SK-N-SH (cell line): ENCODE measurements around the gene EGFLAM. TPM values are rescaled to one million over a fixed set of nuclear protein-coding genes. Genes with fewer than 3 reads are reported as not detected.

Experiments
- CTCF ChIA-PET: fragments of 300-600, 350-600 bp; formaldehyde crosslinking; extraction: SDS; loops from one replicate; lab custom pipeline; 2021; lab: Yijun Ruan, JAX
- POLR2A ChIA-PET: fragments of 350-600 bp; sonication (Branson Sonifier 250); formaldehyde crosslinking; extraction: SDS; loops from one replicate; lab custom pipeline; 2020; ENCODE audit warnings: antibody characterized with exemption, inconsistent platforms; lab: Yijun Ruan, JAX
- DNase-seq: peaks from one replicate; pipeline ENCODE4 v3.0.0; 2012
- H2AFZ ChIP-seq: fragments of 200-600 bp; sonication (generic); 2 replicates; pipeline ENCODE4 v1.8.1; 2016; ENCODE audit warnings: antibody characterized with exemption, mild to moderate bottlenecking, low read depth
- H3F3A ChIP-seq: fragments of 200-600 bp; sonication (generic); replicated peaks from 2 replicates; pipeline ENCODE3; 2016; ENCODE audit warnings: antibody characterized with exemption, mild to moderate bottlenecking; ENCODE audit not compliant: insufficient read depth
- H3K27ac ChIP-seq, 2 experiments: fragments of 200-500 bp in 1 of 2; fragments of 200-600 bp in 1 of 2; sonication (Bioruptor generic) in 1 of 2; sonication (generic), shearing (Covaris generic) in 1 of 2; 2 replicates each; pipeline versions ENCODE4 v1.5.1 to v1.6.1; 2014 to 2016; ENCODE audit warnings: low read depth in 2 of 2, inconsistent platforms in 1 of 2, low read length in 1 of 2, mild to moderate bottlenecking in 1 of 2, mixed read lengths in 1 of 2
- H3K27me3 ChIP-seq: fragments of 200-600 bp; sonication (generic), shearing (Covaris generic); 2 replicates; pipeline ENCODE4 v1.6.1; 2016; ENCODE audit warnings: mixed run types; ENCODE audit not compliant: insufficient read depth
- H3K36me3 ChIP-seq, 2 experiments: fragments of 200-500 bp in 1 of 2; fragments of 200-600 bp in 1 of 2; sonication (Bioruptor generic) in 1 of 2; sonication (generic) in 1 of 2; replicated peaks in 1 of 2; 2 replicates each; pipeline versions ENCODE3 to v1.5.1; 2014 to 2016; ENCODE audit warnings: low read length in 1 of 2, mild to moderate bottlenecking in 1 of 2; ENCODE audit not compliant: insufficient read depth in 2 of 2, control insufficient read depth in 1 of 2
- H3K4me1 ChIP-seq, 2 experiments: fragments of 200-500 bp in 1 of 2; fragments of 200-600 bp in 1 of 2; sonication (Bioruptor generic) in 1 of 2; sonication (generic), shearing (Covaris generic) in 1 of 2; 2 replicates each; pipeline versions ENCODE4 v1.5.1 to v1.6.1; 2014 to 2016; ENCODE audit warnings: low read depth in 1 of 2, low read length in 1 of 2, mixed run types in 1 of 2; ENCODE audit not compliant: insufficient read depth in 2 of 2, control insufficient read depth in 1 of 2
- H3K4me2 ChIP-seq: fragments of 200-600 bp; sonication (generic), shearing (Covaris generic); 2 replicates; pipeline ENCODE4 v1.6.1; 2017; ENCODE audit warnings: mixed run types
- H3K4me3 ChIP-seq, 2 experiments: fragments of 200-500 bp in 1 of 2; fragments of 200-600 bp in 1 of 2; sonication (Bioruptor generic) in 1 of 2; sonication (generic), shearing (Covaris generic) in 1 of 2; 2 replicates each; pipeline versions ENCODE4 v1.5.1 to v1.8.1; 2014 to 2016; ENCODE audit warnings: low read depth in 2 of 2, inconsistent platforms in 1 of 2, low read length in 1 of 2, mild to moderate bottlenecking in 1 of 2, mixed read lengths in 1 of 2, moderate library complexity in 1 of 2
- H3K79me2 ChIP-seq: fragments of 200-600 bp; sonication (generic); 2 replicates; pipeline ENCODE4 v1.8.1; 2017; ENCODE audit warnings: mild to moderate bottlenecking; ENCODE audit not compliant: insufficient read depth
- H3K9ac ChIP-seq: fragments of 200-600 bp; sonication (generic); 2 replicates; pipeline ENCODE4 v1.6.1; 2017; ENCODE audit warnings: mixed run types
- H3K9me2 ChIP-seq: fragments of 200-600 bp; sonication (generic); 2 replicates; pipeline ENCODE4 v1.6.1; 2017; ENCODE audit warnings: mixed run types
- H3K9me3 ChIP-seq: fragments of 200-600 bp; sonication (generic); 2 replicates; pipeline ENCODE4 v1.6.1; 2017; ENCODE audit warnings: mixed run types, mild to moderate bottlenecking, moderate library complexity
- H4K20me1 ChIP-seq: fragments of 200-600 bp; sonication (generic); 2 replicates; pipeline ENCODE4 v1.6.1; 2017; ENCODE audit warnings: mild to moderate bottlenecking, mixed run types; ENCODE audit not compliant: insufficient read depth
- CHD2 ChIP-seq: fragments of 150-350 bp; IDR thresholded peaks from 2 replicates; pipeline ENCODE4 v1.6.1; 2018; ENCODE audit warnings: low read length; ENCODE audit not compliant: partially characterized antibody
- ELF1 ChIP-seq: IDR thresholded peaks from 2 replicates; pipeline ENCODE4 v1.4.0; 2012
- EZH2phosphoT487 ChIP-seq: fragments of 200-600 bp; sonication (generic); IDR thresholded peaks from 2 replicates; pipeline ENCODE4 v1.6.1; 2017; ENCODE audit warnings: low read depth, mixed run types, mild to moderate bottlenecking, antibody characterized with exemption, moderate library complexity, borderline replicate concordance
- FOXJ3 ChIP-seq: sonication (generic); formaldehyde crosslinking; IDR thresholded peaks from 2 replicates; pipeline ENCODE4 v1.5.1; 2020; ENCODE audit warnings: mild to moderate bottlenecking, missing genetic modification reagents
- FOXM1 ChIP-seq: IDR thresholded peaks from 2 replicates; pipeline ENCODE4 v1.4.0; 2012; ENCODE audit warnings: low read depth, mild to moderate bottlenecking
- GABPA ChIP-seq: IDR thresholded peaks from 2 replicates; pipeline ENCODE4 v1.4.0; 2012; ENCODE audit warnings: low read depth, mild to moderate bottlenecking
- JUND ChIP-seq: IDR thresholded peaks from 2 replicates; pipeline ENCODE4 v1.4.0; 2012
- MXI1 ChIP-seq: IDR thresholded peaks from 2 replicates; pipeline ENCODE4 v1.6.1; 2012; ENCODE audit warnings: mild to moderate bottlenecking, low read depth, low read length, improper control_type of control experiment
- NFIC ChIP-seq: IDR thresholded peaks from 2 replicates; pipeline ENCODE4 v1.4.0; 2012; ENCODE audit warnings: borderline replicate concordance
- NRF1 ChIP-seq: IDR thresholded peaks from 2 replicates; pipeline ENCODE4 v1.6.1; 2012; ENCODE audit warnings: low read depth, mild to moderate bottlenecking, low read length
- RAD21 ChIP-seq: IDR thresholded peaks from 2 replicates; pipeline ENCODE4 v1.6.1; 2012; ENCODE audit warnings: mild to moderate bottlenecking, low read length
- SMC3 ChIP-seq: IDR thresholded peaks from 2 replicates; pipeline ENCODE4 v1.6.1; 2012; ENCODE audit warnings: low read depth, low read length, improper control_type of control experiment
- TEAD4 ChIP-seq: IDR thresholded peaks from 2 replicates; pipeline ENCODE4 v1.4.0; 2012; ENCODE audit warnings: mild to moderate bottlenecking, borderline replicate concordance; ENCODE audit not compliant: insufficient read depth
- YY1 ChIP-seq: IDR thresholded peaks from 2 replicates; pipeline ENCODE4 v1.4.0; 2012; ENCODE audit warnings: low read depth, mild to moderate bottlenecking
- WGBS: methylation state at CpG from one replicate; pipeline ENCODE4 v1.1.6; 2017; ENCODE audit warnings: low lambda C conversion rate; 5-methylcytosine and 5-hydroxymethylcytosine counted together
- polyA plus RNA-seq, 3 experiments: library from polyadenylated mRNA; depleted of rRNA; stranded (reverse); fragments of >200 nt; gene quantifications; 2 replicates each; pipeline ENCODE4 v1.2.3, GENCODE V29; 2012
- TF ChIP-seq, protein P1 (sequence below): IDR thresholded peaks from 2 replicates; pipeline ENCODE4 v1.4.0; 2012; ENCODE audit warnings: low read depth
- TF ChIP-seq, protein P2 (sequence below): IDR thresholded peaks from 2 replicates; pipeline ENCODE4 v1.6.1; 2012; ENCODE audit warnings: mild to moderate bottlenecking, low read depth, low read length, moderate library complexity

The EGFLAM gene
- polyA plus RNA-seq, 1 of the 3 experiments (the other 2 are of a cell fraction), result 0.05 TPM

DNA sequence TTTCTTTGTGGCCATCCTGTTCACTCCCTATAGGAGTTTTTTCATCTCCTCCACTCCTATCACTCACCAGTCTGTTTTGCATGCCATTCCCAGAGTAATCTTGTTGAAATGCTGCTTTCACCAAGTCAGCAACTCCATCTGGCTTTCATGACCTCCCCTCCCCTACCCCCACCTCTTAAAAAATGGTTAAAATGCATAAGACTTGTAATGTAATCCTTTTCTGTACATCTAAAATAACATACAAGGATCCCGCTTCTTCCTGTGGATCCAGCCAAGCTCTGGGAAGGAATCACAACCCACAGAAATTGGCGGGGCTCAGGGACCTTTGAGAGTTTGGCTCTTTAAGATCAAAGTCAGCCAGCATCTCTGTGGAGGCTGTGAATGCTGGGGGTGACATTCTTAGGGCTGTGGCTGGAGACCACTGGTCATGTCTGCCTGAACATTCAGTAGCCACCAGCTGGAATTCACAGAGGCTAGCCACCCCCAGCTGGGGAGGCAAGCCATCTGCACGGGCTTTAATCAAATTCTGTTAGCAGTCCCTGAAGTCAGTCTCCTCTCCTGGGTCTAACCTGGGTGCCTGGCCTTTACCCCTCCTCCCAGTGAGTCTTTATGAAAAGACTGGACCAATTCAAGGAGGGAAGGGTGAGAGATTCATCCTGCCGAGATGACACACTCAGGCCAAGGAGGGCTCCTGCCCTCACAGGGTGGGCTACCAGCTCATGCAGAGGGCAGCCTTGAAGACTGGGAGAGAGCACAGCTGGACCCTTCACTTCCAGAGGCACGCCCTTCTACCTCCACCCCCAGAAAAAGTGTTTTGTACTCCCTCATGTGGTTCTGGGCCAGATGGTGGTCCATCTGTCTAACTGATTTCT, 165.2 kb downstream of the EGFLAM start:
- Histone ChIP-seq H3K9me2 (no peaks in the 10 kb centered on the region), H3K9me3 (no peaks in the 10 kb centered on the region), H3K4me2 (no peak overlapping the region), H3K36me3 (no peaks in the 10 kb centered on the region), H3K4me3 (no peak overlapping the region), H3K9ac (no peak overlapping the region), H3F3A (no peaks in the 10 kb centered on the region), H4K20me1 (no peaks in the 10 kb centered on the region), H3K27me3 (no peaks in the 10 kb centered on the region), H3K79me2 (no peaks in the 10 kb centered on the region), H3K27ac (no peak overlapping the region; a peak in 2 of 4 replicates), H3K4me1 (peaks cover 7 to 15% of the 10 kb centered on the region in 2 experiments; a peak in 3 of 4 replicates), H2AFZ (no peak overlapping the region)
- ChIA-PET CTCF (interaction anchor here (0.6 to 10.7 kb wide), 4 partner anchors 18 to 623 kb away, joined by 3 to 135 read pairs (median 54); no protein-coding TSS in a partner anchor), POLR2A (no interaction called here)
- WGBS, result 77% methylated on average over 5 of the region's 5 CpGs
- no peak for TF ChIP-seq NRF1
- TF ChIP-seq, protein P1, sequence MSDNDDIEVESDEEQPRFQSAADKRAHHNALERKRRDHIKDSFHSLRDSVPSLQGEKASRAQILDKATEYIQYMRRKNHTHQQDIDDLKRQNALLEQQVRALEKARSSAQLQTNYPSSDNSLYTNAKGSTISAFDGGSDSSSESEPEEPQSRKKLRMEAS, result no peak
- no peak for TF ChIP-seq SMC3
- TF ChIP-seq EZH2phosphoT487, result no peak
- TF ChIP-seq, protein P2, sequence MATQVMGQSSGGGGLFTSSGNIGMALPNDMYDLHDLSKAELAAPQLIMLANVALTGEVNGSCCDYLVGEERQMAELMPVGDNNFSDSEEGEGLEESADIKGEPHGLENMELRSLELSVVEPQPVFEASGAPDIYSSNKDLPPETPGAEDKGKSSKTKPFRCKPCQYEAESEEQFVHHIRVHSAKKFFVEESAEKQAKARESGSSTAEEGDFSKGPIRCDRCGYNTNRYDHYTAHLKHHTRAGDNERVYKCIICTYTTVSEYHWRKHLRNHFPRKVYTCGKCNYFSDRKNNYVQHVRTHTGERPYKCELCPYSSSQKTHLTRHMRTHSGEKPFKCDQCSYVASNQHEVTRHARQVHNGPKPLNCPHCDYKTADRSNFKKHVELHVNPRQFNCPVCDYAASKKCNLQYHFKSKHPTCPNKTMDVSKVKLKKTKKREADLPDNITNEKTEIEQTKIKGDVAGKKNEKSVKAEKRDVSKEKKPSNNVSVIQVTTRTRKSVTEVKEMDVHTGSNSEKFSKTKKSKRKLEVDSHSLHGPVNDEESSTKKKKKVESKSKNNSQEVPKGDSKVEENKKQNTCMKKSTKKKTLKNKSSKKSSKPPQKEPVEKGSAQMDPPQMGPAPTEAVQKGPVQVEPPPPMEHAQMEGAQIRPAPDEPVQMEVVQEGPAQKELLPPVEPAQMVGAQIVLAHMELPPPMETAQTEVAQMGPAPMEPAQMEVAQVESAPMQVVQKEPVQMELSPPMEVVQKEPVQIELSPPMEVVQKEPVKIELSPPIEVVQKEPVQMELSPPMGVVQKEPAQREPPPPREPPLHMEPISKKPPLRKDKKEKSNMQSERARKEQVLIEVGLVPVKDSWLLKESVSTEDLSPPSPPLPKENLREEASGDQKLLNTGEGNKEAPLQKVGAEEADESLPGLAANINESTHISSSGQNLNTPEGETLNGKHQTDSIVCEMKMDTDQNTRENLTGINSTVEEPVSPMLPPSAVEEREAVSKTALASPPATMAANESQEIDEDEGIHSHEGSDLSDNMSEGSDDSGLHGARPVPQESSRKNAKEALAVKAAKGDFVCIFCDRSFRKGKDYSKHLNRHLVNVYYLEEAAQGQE, result no peak
- no peak for TF ChIP-seq FOXJ3 (CRISPR knock-in tag)
- no peak for TF ChIP-seq YY1
- no peak for TF ChIP-seq TEAD4
- TF ChIP-seq CHD2, result no peak
- TF ChIP-seq NFIC, result no peak
- TF ChIP-seq GABPA, result no peak
- TF ChIP-seq MXI1, result no peak
- no peak for TF ChIP-seq FOXM1
- TF ChIP-seq ELF1, result no peak
- TF ChIP-seq JUND, result no peak
- TF ChIP-seq RAD21, result no peak
- no peak for DNase-seq
